ENCODE measurements around the gene NCK2. TPM values are rescaled to one million over a fixed set of nuclear protein-coding genes. Genes with fewer than 3 reads are reported as not detected.

NCK2 gene
- total RNA-seq, 1 donor from 2014 or later = 92.5 TPM

DNA sequence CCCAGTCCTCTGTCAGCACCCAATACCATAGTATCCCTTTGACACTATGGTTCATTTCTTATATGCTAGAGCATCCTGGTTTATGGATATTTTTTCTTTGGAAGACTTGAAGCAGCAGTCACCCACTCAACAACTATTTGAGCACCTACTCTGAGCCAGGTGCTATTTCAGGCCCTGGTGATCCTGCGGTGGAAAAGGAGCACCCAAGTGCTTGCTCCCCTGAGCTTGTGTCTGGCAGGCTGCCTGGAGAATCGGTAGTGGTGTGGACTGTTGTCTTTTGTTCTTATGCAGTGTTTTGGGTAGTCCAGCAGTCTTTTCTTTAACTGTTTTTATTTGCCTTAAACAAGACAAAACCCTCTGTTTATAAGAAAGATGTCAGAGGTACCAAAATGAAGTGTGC, 28.9 kb downstream of the NCK2 start:
- TF ChIP-seq, protein P1, sequence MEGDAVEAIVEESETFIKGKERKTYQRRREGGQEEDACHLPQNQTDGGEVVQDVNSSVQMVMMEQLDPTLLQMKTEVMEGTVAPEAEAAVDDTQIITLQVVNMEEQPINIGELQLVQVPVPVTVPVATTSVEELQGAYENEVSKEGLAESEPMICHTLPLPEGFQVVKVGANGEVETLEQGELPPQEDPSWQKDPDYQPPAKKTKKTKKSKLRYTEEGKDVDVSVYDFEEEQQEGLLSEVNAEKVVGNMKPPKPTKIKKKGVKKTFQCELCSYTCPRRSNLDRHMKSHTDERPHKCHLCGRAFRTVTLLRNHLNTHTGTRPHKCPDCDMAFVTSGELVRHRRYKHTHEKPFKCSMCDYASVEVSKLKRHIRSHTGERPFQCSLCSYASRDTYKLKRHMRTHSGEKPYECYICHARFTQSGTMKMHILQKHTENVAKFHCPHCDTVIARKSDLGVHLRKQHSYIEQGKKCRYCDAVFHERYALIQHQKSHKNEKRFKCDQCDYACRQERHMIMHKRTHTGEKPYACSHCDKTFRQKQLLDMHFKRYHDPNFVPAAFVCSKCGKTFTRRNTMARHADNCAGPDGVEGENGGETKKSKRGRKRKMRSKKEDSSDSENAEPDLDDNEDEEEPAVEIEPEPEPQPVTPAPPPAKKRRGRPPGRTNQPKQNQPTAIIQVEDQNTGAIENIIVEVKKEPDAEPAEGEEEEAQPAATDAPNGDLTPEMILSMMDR (IDR thresholded peaks at IDR 0.05; ENCODE audit: unreplicated experiment) = no peak
- peak overlapping the region; percentile 61 for H3K27ac Mint-ChIP-seq
- H3K4me3 Mint-ChIP-seq (ENCODE audit: low read depth) = no peak overlapping the region
- peaks cover 34% of the 10 kb centered on the region for H3K4me1 Mint-ChIP-seq (ENCODE audit: low read depth)
- H3K9me3 Mint-ChIP-seq (ENCODE audit: low read depth) = no peaks in the 10 kb centered on the region
- DNase-seq (ENCODE audit: low spot score, unreplicated experiment) = no peak
- H3K27me3 Mint-ChIP-seq = no peaks in the 10 kb centered on the region
- H3K36me3 Mint-ChIP-seq (ENCODE audit: insufficient read depth) = no peaks in the 10 kb centered on the region

DNA sequence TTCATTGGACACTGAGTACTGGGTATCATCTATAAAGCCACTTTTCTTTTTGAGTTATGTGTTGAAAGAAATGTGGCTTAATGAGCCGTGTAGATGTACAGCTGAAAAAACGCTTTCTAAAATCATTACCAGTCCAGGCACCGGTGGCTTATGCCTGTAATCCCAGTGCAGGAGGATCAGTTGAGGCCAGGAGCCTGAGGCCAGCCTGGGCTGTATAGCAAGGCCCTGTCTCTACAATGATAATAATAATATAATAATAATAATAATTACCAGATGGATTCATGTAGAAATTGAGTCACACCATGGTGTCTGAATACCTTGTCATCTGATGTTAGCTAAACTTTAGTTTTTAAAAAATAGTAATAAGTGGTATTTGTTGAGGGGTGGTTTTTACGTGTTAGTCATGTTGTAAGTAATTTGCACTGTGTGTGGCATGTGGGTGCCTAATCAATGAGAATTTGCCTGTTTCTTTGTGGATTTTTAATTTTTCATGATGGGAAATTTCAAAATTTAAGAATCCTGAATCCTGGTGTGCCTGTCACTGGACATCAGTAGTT, 30.1 kb downstream of the NCK2 start:
- TF ChIP-seq, protein P1 (IDR thresholded peaks at IDR 0.05; ENCODE audit: unreplicated experiment) = no peak
- Mint-ChIP-seq H3K4me1 (ENCODE audit: low read depth) (peaks cover 36% of the 10 kb centered on the region), H3K4me3 (ENCODE audit: low read depth) (no peak overlapping the region), H3K27me3 (no peaks in the 10 kb centered on the region), H3K9me3 (ENCODE audit: low read depth) (no peaks in the 10 kb centered on the region), H3K36me3 (ENCODE audit: insufficient read depth) (no peaks in the 10 kb centered on the region), H3K27ac (no peak overlapping the region)
- DNase-seq (ENCODE audit: low spot score, unreplicated experiment) = no peak

DNA sequence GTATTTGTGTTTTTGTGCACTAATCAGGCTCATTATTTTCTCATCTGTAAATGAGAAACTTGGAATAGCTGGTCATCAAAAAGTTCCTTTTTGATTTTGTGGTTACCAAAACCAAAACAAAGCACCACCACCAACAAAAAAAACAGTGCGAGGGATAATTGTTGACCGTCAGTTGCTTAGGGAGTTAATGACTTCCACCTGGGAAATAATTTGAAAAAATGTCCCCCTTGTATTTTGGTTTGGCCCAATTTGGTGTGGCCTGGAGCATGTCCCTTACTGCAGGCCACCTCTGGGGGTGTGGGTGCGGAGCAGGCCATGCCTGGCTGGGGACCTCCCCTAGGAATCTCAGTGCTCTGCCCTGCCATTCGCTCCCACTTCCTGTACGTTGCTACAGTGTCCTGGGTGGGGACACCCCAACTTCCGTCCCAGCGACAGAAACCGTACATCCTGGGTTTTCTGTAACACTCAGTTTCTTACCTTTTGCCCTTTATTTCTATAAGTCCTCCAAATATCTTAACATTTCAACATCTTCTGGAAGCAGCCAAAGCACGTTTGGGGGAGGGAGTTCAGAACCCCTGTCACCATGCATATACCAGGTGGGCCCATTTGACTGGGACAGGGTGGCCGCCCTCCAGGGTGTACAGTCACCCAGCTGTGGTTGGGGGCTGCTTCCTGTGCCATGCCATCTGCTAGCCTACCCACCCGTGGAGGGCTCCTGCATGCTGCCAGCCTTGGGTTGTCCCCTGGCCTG, 31.3 kb downstream of the NCK2 start:
- DNase-seq (ENCODE audit: low spot score, unreplicated experiment) = no peak
- no peaks in the 10 kb centered on the region for H3K9me3 Mint-ChIP-seq (ENCODE audit: low read depth)
- no peak overlapping the region for H3K27ac Mint-ChIP-seq
- TF ChIP-seq, protein P1 (IDR thresholded peaks at IDR 0.05; ENCODE audit: unreplicated experiment) = no peak
- H3K4me3 Mint-ChIP-seq (ENCODE audit: low read depth) = no peak overlapping the region
- peaks cover 37% of the 10 kb centered on the region for H3K4me1 Mint-ChIP-seq (ENCODE audit: low read depth)
- H3K27me3 Mint-ChIP-seq = no peaks in the 10 kb centered on the region
- peaks cover 1% of the 10 kb centered on the region for H3K36me3 Mint-ChIP-seq (ENCODE audit: insufficient read depth)

DNA sequence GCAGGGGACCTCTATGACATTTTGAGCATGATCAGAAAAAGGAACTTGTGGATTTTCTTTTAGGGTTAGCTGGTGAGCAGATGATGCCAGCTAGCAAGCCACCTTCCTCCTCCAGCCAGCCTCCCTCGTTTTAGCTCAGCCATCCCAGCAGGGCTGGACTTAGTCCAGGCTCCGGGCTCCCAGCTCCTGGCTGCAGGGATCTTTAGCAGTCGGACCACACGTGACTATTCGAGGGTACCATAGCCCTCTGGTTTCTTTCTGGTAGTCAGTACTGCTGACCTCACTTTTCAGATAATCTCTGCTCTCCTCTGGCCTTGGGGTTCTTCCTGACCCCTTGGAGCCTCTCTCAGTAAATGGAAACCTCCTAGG, 31.8 kb downstream of the NCK2 start:
- H3K27ac Mint-ChIP-seq = no peak overlapping the region
- H3K4me1 Mint-ChIP-seq (ENCODE audit: low read depth) = peaks cover 37% of the 10 kb centered on the region
- no peaks in the 10 kb centered on the region for H3K9me3 Mint-ChIP-seq (ENCODE audit: low read depth)
- H3K36me3 Mint-ChIP-seq (ENCODE audit: insufficient read depth) = peaks cover 2% of the 10 kb centered on the region
- TF ChIP-seq, protein P1 (IDR thresholded peaks at IDR 0.05; ENCODE audit: unreplicated experiment) = no peak
- DNase-seq (ENCODE audit: low spot score, unreplicated experiment) = no peak
- no peaks in the 10 kb centered on the region for H3K27me3 Mint-ChIP-seq
- H3K4me3 Mint-ChIP-seq (ENCODE audit: low read depth) = no peak overlapping the region

DNA sequence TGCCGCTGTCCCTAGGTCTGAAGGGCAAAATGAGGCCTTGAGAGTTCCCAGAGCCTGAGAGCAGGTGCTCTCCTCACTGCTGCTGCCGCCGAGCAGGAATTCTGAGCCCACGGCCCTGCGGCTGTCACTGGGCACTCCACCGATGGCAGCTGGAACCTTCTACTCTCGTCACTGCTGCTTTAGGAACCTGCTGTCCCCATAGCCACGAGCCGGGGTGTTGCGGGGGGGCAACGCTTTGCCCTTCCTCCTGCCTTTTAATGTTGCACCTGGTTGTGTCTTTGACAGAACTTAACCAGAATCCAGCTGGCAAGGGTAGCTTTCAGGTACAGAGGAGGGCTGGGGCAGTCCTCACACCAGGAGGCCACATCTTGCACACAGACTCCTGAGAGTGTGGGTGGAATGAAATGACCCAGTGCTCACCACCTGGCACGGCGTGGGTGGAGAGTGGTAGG, 32.3 kb downstream of the NCK2 start:
- peaks cover 2% of the 10 kb centered on the region for H3K36me3 Mint-ChIP-seq (ENCODE audit: insufficient read depth)
- no peaks in the 10 kb centered on the region for H3K9me3 Mint-ChIP-seq (ENCODE audit: low read depth)
- no peak overlapping the region for H3K4me3 Mint-ChIP-seq (ENCODE audit: low read depth)
- no peak for DNase-seq (ENCODE audit: low spot score, unreplicated experiment)
- H3K27ac Mint-ChIP-seq = peak overlapping the region; percentile 47
- H3K4me1 Mint-ChIP-seq (ENCODE audit: low read depth) = peaks cover 34% of the 10 kb centered on the region
- H3K27me3 Mint-ChIP-seq = no peaks in the 10 kb centered on the region
- TF ChIP-seq, protein P1 (IDR thresholded peaks at IDR 0.05; ENCODE audit: unreplicated experiment) = no peak
